ENCODE data around the gene NR1I2. TPM values are rescaled to one million over a fixed set of nuclear protein-coding genes. Genes with fewer than 3 reads are reported as not detected.

Gene NR1I2
- total and polyA plus RNA-seq, 2 donors (not counting 3 experiments of a cell fraction or from before 2014, with no cell fraction given), result 0.03 TPM; not detected in 1

DNA sequence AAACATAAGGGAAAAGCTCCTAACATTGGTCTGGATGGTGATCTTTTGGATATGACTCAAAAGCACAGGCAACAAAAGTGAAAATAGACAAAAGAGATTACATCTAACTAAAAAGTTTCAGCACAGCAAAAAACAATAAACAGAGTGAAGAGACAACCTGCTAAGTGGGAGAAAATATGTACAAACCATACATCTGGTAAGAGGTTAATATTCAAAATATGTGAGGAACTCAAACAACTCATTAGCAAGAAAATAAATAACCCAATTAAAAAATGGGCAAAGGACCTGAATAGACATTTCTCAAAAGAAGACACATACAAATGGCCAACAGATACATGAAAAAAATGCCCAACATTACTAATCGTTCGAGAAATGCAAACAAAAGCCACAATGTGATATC lies 19.0 kb upstream of the NR1I2 start:
- FAIRE-seq (no peak), DNase-seq (ENCODE audit: low read depth, low spot score) (no peak)
- dilution Hi-C loops (cut with MboI; ENCODE audit: extremely low pct_ligation_motif_present, low sequenced_read_pairs) (no loop called here), intact Hi-C loops (cut with micrococcal nuclease) (no loop called here)
- Histone ChIP-seq H3K36me3 (ENCODE audit: control insufficient read depth in 2 of 2, extremely low read depth in 1 of 2, insufficient read depth in 2 of 2, low read length in 2 of 2) (no peaks in the 10 kb centered on the region), H3K79me2 (ENCODE audit: control insufficient read depth, insufficient read depth, low read length) (no peaks in the 10 kb centered on the region), H3K4me2 (ENCODE audit: insufficient read depth, low read length) (no peak overlapping the region), H3K9ac (replicated peaks; ENCODE audit: extremely low read depth, insufficient read depth, low read length) (no peak overlapping the region), H2AFZ (ENCODE audit: low read depth, low read length) (no peak overlapping the region), H3K27ac (ENCODE audit: insufficient read depth, low read depth, low read length) (no peak overlapping the region), H3K4me3 (replicated peaks in 1 of 3; ENCODE audit: insufficient read depth in 1 of 3, low read depth in 1 of 3, low read length in 3 of 3) (no peak overlapping the region), H3K9me1 (replicated peaks; ENCODE audit: control insufficient read depth, extremely low read depth, insufficient read depth, low read length) (no peaks in the 10 kb centered on the region), H4K20me1 (replicated peaks; ENCODE audit: control insufficient read depth, extremely low read depth, insufficient read depth, low read length) (no peaks in the 10 kb centered on the region), H3K4me1 (ENCODE audit: control insufficient read depth, extremely low read depth, insufficient read depth, low read length) (no peaks in the 10 kb centered on the region), H3K9me3 (replicated peaks; ENCODE audit: control insufficient read depth, insufficient read depth, low read length) (no peaks in the 10 kb centered on the region), H3K27me3 (ENCODE audit: control insufficient read depth in 2 of 2, insufficient read depth in 2 of 2, low read length in 2 of 2) (no peaks in the 10 kb centered on the region)
- TF ChIP-seq JUN (IDR thresholded peaks at IDR 0.05; ENCODE audit: borderline replicate concordance, insufficient read depth, insufficient read length, low read depth) (no peak), GATA2 (IDR thresholded peaks at IDR 0.05; ENCODE audit: insufficient read depth, insufficient read length, low read depth, low read length) (no peak), FOS (IDR thresholded peaks at IDR 0.05; ENCODE audit: borderline replicate concordance, insufficient read depth, low read length) (no peak), MYC (IDR thresholded peaks at IDR 0.05; ENCODE audit: low read depth, low read length) (no peak), POLR2AphosphoS5 (IDR thresholded peaks at IDR 0.05; ENCODE audit: insufficient read depth, low read depth, low read length) (no peak), EZH2 (IDR thresholded peaks at IDR 0.05; ENCODE audit: borderline replicate concordance, low read depth, low read length, severe bottlenecking) (no peak), POLR2A (IDR thresholded peaks at IDR 0.05; ENCODE audit: low read depth, low read length) (no peak)
- TF ChIP-seq, protein P1, sequence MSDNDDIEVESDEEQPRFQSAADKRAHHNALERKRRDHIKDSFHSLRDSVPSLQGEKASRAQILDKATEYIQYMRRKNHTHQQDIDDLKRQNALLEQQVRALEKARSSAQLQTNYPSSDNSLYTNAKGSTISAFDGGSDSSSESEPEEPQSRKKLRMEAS (IDR thresholded peaks at IDR 0.05; ENCODE audit: insufficient read depth, insufficient read length), result no peak
- TF ChIP-seq, protein P2, sequence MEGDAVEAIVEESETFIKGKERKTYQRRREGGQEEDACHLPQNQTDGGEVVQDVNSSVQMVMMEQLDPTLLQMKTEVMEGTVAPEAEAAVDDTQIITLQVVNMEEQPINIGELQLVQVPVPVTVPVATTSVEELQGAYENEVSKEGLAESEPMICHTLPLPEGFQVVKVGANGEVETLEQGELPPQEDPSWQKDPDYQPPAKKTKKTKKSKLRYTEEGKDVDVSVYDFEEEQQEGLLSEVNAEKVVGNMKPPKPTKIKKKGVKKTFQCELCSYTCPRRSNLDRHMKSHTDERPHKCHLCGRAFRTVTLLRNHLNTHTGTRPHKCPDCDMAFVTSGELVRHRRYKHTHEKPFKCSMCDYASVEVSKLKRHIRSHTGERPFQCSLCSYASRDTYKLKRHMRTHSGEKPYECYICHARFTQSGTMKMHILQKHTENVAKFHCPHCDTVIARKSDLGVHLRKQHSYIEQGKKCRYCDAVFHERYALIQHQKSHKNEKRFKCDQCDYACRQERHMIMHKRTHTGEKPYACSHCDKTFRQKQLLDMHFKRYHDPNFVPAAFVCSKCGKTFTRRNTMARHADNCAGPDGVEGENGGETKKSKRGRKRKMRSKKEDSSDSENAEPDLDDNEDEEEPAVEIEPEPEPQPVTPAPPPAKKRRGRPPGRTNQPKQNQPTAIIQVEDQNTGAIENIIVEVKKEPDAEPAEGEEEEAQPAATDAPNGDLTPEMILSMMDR (IDR thresholded peaks at IDR 0.05; ENCODE audit: extremely low read depth in 1 of 2, insufficient read depth in 1 of 2, low read depth in 1 of 2, low read length in 2 of 2), result no peak
- ChIA-PET POLR2A (no interaction called here), CTCF (no interaction called here)
- BruUV-seq (replicated peaks), result no TSS peak
